BLaER1 (cell line): ENCODE data around the gene IFNAR1.

ENCODE experiments used
- H3K27ac ChIP-seq: shearing (Covaris generic); formaldehyde crosslinking; 2 replicates; pipeline ENCODE4 v1.8.1; 2022
- H3K27me3 ChIP-seq: shearing (Covaris generic); formaldehyde crosslinking; 2 replicates; pipeline ENCODE4 v1.8.1; 2022
- H3K36me3 ChIP-seq: shearing (Covaris generic); formaldehyde crosslinking; 2 replicates; pipeline ENCODE4 v1.8.1; 2022
- H3K4me1 ChIP-seq: shearing (Covaris generic); formaldehyde crosslinking; 2 replicates; pipeline ENCODE4 v1.8.1; 2022
- H3K4me2 ChIP-seq: shearing (Covaris generic); formaldehyde crosslinking; 2 replicates; pipeline ENCODE4 v1.8.1; 2022
- H3K4me3 ChIP-seq: shearing (Covaris generic); formaldehyde crosslinking; 2 replicates; pipeline ENCODE4 v1.8.1; 2022
- H3K9ac ChIP-seq: shearing (Covaris generic); formaldehyde crosslinking; 2 replicates; pipeline ENCODE4 v1.8.1; 2022
- H3K9me3 ChIP-seq: shearing (Covaris generic); formaldehyde crosslinking; 2 replicates; pipeline ENCODE4 v1.8.1; 2022
- H4K20me1 ChIP-seq: shearing (Covaris generic); formaldehyde crosslinking; 2 replicates; pipeline ENCODE4 v1.8.1; 2022
- Cebpa-rat ChIP-seq: shearing (Covaris generic); IDR thresholded peaks from 2 replicates; pipeline ENCODE4 v1.8.1; 2022

The IFNAR1 gene

DNA sequence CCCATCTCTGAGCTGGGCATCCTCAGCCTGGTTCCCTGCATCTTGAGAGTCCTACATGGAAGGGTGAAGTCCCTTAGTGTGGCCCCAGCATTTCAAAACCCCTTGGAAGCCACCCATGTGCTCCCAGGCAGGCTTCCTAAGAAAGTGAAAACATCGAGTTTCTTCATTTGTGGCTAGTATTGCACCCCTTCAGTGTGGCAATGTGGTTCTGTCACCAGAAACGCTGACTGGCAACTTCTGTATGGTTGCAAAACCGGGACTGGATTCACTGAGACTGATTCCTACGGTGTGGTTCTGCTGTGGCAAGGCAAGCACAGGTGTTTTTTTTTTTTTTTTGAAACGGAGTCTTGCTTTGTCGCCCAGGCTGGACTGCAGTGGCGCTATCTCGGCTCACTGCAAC lies 69.5 kb downstream of the IFNAR1 start:
- no peak for TF ChIP-seq Cebpa-rat
- Histone ChIP-seq H3K4me1 (0 out of 2 replicates have a peak, but pooled peaks cover 7% of the 10 kb centered on the region), H3K4me2 (no peak overlapping the region)

DNA sequence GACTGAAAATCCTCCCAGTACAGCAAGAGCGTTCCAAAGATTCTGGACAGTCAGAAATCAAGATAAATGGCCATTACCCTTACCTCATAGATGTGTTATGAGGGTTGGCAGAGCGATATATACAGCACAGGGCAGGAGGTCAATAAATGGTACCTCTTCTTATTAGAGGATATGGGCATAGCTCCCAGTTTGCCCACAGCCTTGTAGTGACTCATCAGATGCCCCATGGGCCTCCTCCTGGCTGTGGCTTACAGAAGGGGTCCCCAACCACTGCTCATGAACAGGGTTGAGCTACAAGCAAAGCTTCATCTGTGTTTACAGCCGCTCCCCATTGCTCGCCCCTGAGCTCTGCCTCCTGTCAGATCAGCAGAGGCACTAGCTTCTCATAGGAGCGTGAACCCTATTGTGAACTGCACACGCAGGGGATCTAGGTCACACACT lies 71.1 kb downstream of the IFNAR1 start:
- Histone ChIP-seq H3K9me3 (no peaks in the 10 kb centered on the region), H3K36me3 (no peaks in the 10 kb centered on the region), H3K9ac (no peak overlapping the region), H4K20me1 (no peaks in the 10 kb centered on the region), H3K4me3 (no peak overlapping the region), H3K4me2 (no peak overlapping the region), H3K27ac (no peak overlapping the region), H3K4me1 (peaks cover 21% of the 10 kb centered on the region), H3K27me3 (no peaks in the 10 kb centered on the region)
- no peak for TF ChIP-seq Cebpa-rat

More for the DNA sequence above, 69.5 kb downstream of the IFNAR1 start:
- Histone ChIP-seq H3K9ac (no peak overlapping the region), H3K27me3 (no peaks in the 10 kb centered on the region), H3K4me3 (no peak overlapping the region), H3K36me3 (no peaks in the 10 kb centered on the region), H3K27ac (no peak overlapping the region), H4K20me1 (no peaks in the 10 kb centered on the region), H3K9me3 (no peaks in the 10 kb centered on the region)

DNA sequence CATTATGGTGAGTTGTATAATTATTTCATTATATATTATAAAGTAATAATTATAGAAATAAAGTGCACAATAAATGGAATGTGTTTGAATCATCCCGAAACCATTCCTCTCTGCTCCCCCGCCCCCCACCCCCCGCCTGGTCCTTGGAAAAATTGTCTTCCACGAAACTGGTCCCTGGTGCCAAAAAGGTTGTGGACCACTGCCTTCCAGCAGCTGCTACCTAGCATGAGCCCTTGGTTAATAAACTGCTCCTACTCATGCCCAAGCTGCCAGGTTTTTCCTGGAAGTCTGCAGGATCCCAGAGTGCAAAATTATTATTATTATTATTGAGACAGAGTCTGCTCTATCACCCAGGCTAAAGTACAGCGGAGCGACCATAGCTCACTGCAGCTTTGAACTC lies 71.7 kb downstream of the IFNAR1 start:
- Histone ChIP-seq H3K4me3 (no peak overlapping the region), H3K9ac (no peak overlapping the region), H3K4me2 (no peak overlapping the region), H3K9me3 (no peaks in the 10 kb centered on the region), H3K36me3 (no peaks in the 10 kb centered on the region), H3K4me1 (peaks cover 26% of the 10 kb centered on the region), H3K27me3 (no peaks in the 10 kb centered on the region), H3K27ac (no peak overlapping the region), H4K20me1 (no peaks in the 10 kb centered on the region)
- TF ChIP-seq Cebpa-rat, result no peak

DNA sequence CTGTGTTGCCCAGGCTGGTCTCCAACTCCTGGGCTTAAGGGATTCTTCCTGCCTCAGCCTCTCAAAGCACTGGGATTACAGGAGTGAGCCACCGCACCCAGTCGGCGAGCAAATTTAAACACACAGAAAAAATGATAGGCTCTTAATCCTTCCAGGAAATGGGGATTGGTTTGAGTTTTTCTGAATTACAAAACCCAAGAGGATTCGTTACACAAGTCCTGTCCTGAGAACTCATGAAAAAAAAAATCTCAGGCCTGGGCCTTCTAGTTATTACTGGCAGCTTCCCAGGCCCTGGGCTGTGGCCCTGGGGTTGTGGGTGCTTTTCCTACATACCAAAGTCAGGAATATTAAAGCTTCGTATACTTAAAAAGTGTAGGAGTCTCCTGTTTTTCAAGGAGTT lies 72.2 kb downstream of the IFNAR1 start:
- Histone ChIP-seq H3K4me3 (no peak overlapping the region), H4K20me1 (no peaks in the 10 kb centered on the region), H3K4me1 (peaks cover 31% of the 10 kb centered on the region), H3K4me2 (no peak overlapping the region), H3K9me3 (no peaks in the 10 kb centered on the region), H3K36me3 (no peaks in the 10 kb centered on the region), H3K9ac (no peak overlapping the region), H3K27me3 (no peaks in the 10 kb centered on the region), H3K27ac (no peak overlapping the region)
- TF ChIP-seq Cebpa-rat, result no peak

DNA sequence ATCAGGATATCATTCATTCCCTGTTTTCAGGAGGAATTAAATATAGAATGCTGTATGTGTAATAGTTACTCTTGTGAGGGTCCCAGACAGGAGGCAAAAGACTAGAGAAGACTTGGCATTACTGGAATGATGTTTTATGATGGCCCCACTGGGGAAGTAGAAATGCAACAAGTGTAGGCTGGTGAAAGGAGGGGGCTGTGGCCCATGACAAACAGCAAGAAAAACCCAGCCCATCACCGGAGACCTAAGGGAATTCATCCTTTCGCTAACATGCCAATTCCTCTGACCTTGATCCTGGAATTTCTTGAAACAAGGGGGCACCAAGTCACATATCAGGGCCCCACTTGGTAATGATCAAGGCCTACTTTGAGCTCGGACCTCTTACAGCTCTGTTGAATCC lies 72.9 kb downstream of the IFNAR1 start:
- Histone ChIP-seq H3K36me3 (no peaks in the 10 kb centered on the region), H3K27ac (no peak overlapping the region), H3K4me2 (no peak overlapping the region), H3K4me3 (no peak overlapping the region), H3K9me3 (no peaks in the 10 kb centered on the region), H3K4me1 (peaks cover 38% of the 10 kb centered on the region), H3K27me3 (no peaks in the 10 kb centered on the region), H4K20me1 (no peaks in the 10 kb centered on the region), H3K9ac (no peak overlapping the region)
- no peak for TF ChIP-seq Cebpa-rat

DNA sequence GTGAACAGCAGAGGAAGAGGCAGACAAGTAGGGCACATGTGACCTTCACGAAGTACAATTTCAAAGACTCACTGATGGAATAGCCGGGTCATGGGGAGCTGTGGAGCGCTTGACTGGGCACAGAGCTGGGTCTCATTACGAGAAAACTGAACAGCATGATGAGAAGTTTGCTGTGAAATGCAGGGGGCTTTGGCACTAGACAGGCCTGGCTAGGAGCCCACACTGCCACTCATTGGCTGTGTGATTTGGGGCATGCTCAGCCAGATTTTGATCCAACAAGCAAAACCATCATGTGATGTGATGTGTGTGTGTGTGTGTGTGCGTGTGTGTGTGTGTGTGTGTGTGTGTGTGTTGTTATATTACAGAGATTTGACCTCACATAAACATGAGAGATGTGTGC lies 73.6 kb downstream of the IFNAR1 start:
- Histone ChIP-seq H3K4me2 (no peak overlapping the region), H3K36me3 (no peaks in the 10 kb centered on the region), H3K27me3 (no peaks in the 10 kb centered on the region), H3K9ac (no peak overlapping the region), H3K4me3 (no peak overlapping the region), H3K27ac (no peak overlapping the region), H4K20me1 (no peaks in the 10 kb centered on the region), H3K9me3 (no peaks in the 10 kb centered on the region), H3K4me1 (peaks cover 35% of the 10 kb centered on the region)
- TF ChIP-seq Cebpa-rat, result no peak

DNA sequence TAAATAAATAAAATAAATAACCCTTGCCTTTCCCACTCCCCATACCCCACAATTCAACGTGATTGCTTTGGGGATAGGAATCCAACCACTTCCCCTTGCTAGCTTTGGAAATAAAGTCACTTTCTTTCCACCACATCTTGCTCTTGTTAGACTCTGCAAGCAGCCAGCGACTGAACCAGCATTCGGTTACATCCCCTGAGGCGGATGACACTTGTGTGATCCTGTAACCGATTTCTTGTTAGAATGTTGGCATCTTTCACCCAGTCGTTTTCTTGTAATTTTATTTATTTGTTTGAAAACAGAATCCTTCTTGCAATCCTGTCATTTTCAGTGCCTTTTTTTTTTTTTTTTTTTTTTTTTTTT lies 76.8 kb downstream of the IFNAR1 start:
- H3K9me3 ChIP-seq, result no peaks in the 10 kb centered on the region
- H3K4me3 ChIP-seq, result no peak overlapping the region
- peaks cover 55% of the 10 kb centered on the region for H3K4me1 ChIP-seq
- H3K9ac ChIP-seq, result no peak overlapping the region
- no peaks in the 10 kb centered on the region for H3K27me3 ChIP-seq
- peak overlapping the region; percentile 74; the same call in 1 of the 2 replicates for H3K4me2 ChIP-seq
- 0 out of 2 replicates have a peak, but pooled peaks cover 4% of the 10 kb centered on the region for H3K36me3 ChIP-seq
- H4K20me1 ChIP-seq, result peaks cover 28% of the 10 kb centered on the region
- no peak for TF ChIP-seq Cebpa-rat
- no peak overlapping the region for H3K27ac ChIP-seq

DNA sequence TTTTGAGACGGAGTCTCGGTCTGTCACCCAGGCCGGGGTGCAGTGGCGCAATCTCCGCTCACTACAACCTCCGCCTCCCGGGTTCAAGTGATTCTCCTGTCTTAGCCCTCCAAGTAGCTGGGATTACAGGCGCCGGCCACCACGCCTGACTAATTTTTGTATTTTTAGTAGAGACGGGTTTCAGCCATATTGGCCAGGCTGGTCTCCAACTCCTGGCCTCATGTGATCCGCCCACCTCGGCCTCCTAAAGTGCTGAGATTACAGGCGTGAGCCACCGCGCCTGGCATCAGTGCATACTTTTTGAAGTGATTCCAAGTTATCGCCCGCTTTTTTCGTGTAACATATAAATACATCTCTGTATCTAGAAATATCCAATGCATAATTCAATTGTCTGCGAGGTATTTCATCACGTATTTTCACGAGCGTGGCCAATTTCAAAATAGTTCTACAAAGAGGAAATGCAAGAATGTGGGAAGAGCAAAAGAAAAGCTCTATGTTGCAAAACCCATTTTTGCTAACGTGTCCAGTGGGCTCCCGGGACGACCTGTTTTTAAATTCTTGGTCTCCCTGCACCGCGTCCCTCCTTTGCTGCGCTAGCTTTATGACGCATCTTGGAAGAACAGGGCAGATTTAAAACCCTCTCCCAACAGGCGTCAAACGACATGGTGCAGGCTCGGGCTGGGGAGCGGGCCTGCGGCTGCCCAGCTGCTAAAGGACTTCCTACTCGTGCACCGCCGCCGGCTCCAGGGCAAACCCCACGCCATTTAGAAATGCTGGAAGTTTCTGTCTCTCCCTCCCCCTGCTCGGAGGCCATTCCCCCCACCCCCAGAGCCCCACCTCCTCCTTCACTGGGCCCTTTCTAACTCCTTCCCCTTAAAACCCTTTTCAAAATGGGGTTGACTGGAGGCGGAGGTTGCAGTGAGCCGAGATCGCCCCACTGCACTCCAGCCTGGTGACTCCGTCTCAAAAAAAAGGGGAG lies 77.5 kb downstream of the IFNAR1 start:
- Histone ChIP-seq H4K20me1 (peaks cover 34% of the 10 kb centered on the region), H3K36me3 (0 out of 2 replicates have a peak, but pooled peaks cover 4% of the 10 kb centered on the region), H3K4me1 (peaks cover 62% of the 10 kb centered on the region), H3K4me2 (peak overlapping the region; percentile 74), H3K27ac (peak overlapping the region; percentile 93), H3K9me3 (no peaks in the 10 kb centered on the region), H3K27me3 (no peaks in the 10 kb centered on the region), H3K9ac (peak overlapping the region; percentile 69), H3K4me3 (peak overlapping the region; percentile 97)
- no peak for TF ChIP-seq Cebpa-rat

DNA sequence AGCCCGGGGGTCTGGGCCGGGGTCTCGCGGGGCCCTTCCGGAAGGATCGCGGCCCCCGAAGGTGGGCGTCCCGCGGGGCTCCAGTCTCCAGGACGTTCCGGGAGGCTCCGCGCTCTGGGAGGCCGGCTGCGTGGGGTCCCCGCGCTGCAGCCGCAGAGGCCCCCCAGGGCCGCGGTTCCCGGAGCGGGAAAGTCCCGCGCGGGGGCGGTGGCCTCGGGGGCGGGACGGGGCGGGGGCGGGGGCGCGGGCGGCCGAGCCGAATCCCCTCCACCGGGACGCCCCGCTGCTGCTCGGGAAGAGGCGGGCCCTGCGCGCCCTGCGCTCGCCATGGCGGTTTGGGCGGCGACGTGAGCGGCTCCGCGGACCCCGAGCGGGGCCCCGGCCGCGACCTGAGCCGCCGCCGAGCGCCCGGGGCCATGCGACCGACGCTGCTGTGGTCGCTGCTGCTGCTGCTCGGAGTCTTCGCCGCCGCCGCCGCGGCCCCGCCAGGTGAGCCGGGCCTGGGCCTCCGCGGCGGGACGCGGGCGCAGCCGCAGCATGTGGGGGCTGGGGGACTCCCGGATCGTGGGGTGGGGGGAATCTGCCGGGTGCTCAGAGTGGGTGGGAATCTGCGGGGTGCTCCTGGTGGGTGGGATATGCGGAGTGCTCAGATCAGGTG lies 78.5 kb downstream of the IFNAR1 start, which contains the start of gene IFNGR2:
Gene IFNGR2, plus strand, starts transcription at position 286 of the 658 bp plus-strand sequence. Its CDS starts 131 bp downstream, at position 417.
- H3K27ac ChIP-seq, result peak within 1 kb of the TSS; percentile 93
- peaks cover 42% of the 10 kb centered on the region for H4K20me1 ChIP-seq
- H3K9ac ChIP-seq, result peak within 1 kb of the TSS; percentile 89
- TF ChIP-seq Cebpa-rat, result no peak
- no peaks in the 10 kb centered on the region for H3K9me3 ChIP-seq
- no peaks in the 10 kb centered on the region for H3K27me3 ChIP-seq
- H3K36me3 ChIP-seq, result 0 out of 2 replicates have a peak, but pooled peaks cover 4% of the 10 kb centered on the region
- peak within 1 kb of the TSS; percentile 82 for H3K4me2 ChIP-seq
- peak within 1 kb of the TSS; percentile 97 for H3K4me3 ChIP-seq
- H3K4me1 ChIP-seq, result peaks cover 64% of the 10 kb centered on the region
